ENCODE data around the gene HBQ1.
"Not testable (repeated sequence)": the region's sequence is repeated elsewhere in the genome, so short reads cannot be mapped to it uniquely, and the experiment has no call there.

HBQ1 gene

GRCh38 chr16:176477-177382 is 3.5 kb upstream of the HBQ1 start, which contains the start of gene HBA1:
Gene HBA1, plus strand, starts transcription at chr16:176680. Its CDS starts 37 bp downstream, at chr16:176717.
- DNase-seq: not testable (repeated sequence)

- DNase-seq: peak; percentile 55
Measured at GRCh38 chr16:177394-177822, 2.9 kb upstream of the HBQ1 start.

- no peak for DNase-seq
Measured at GRCh38 chr16:177981-178667, 2.1 kb upstream of the HBQ1 start.

GRCh38 chr16:178668-179015 is 1.6 kb upstream of the HBQ1 start:
- DNase-seq: no peak

GRCh38 chr16:179211-180092 is 807 bp upstream of the HBQ1 start:
- no peak for DNase-seq

GRCh38 chr16:180681-181564 is 664 bp downstream of the HBQ1 start:
- DNase-seq: no peak

GRCh38 chr16:181565-182021 is 1.3 kb downstream of the HBQ1 start:
- peak; percentile 78 for DNase-seq

- no peak for DNase-seq
Measured at GRCh38 chr16:183005-183404, 2.7 kb downstream of the HBQ1 start.

GRCh38 chr16:185213-185612 is 5.0 kb downstream of the HBQ1 start:
- DNase-seq: no peak

- no peak for DNase-seq
Measured at GRCh38 chr16:185691-186090, 5.4 kb downstream of the HBQ1 start.

- DNase-seq: no peak
Measured at GRCh38 chr16:187330-187729, 7.1 kb downstream of the HBQ1 start.

GRCh38 chr16:188674-189073 is 8.4 kb downstream of the HBQ1 start:
- no peak for DNase-seq

- DNase-seq: no peak
Measured at GRCh38 chr16:189604-190186, 9.4 kb downstream of the HBQ1 start.

GRCh38 chr16:191831-192230 is 11.6 kb downstream of the HBQ1 start:
- DNase-seq: no peak

- no peak for DNase-seq
Measured at GRCh38 chr16:192686-193085, 12.4 kb downstream of the HBQ1 start.

- no peak for DNase-seq
Measured at GRCh38 chr16:193441-193840, 13.2 kb downstream of the HBQ1 start.

GRCh38 chr16:194516-194915 is 14.3 kb downstream of the HBQ1 start:
- DNase-seq: no peak

- DNase-seq: no peak
Measured at GRCh38 chr16:200388-200787, 20.1 kb downstream of the HBQ1 start.

GRCh38 chr16:203246-203645 is 23.0 kb downstream of the HBQ1 start:
- no peak for DNase-seq

- not testable (repeated sequence) for DNase-seq
Measured at GRCh38 chr16:204046-204445, 23.8 kb downstream of the HBQ1 start.

GRCh38 chr16:209359-209758 is 29.1 kb downstream of the HBQ1 start:
- DNase-seq: not testable (repeated sequence)

Data from left hindlimb (tissue), 1 donor.